HEK293T (cell line): ENCODE data around the gene PTPRD.

Experiments
- BHLHE40 ChIP-seq: fragments of 450-650 bp; IDR thresholded peaks from 2 replicates; pipeline ENCODE4 v1.6.1; 2016; ENCODE audit warnings: mild to moderate bottlenecking, moderate library complexity, borderline replicate concordance
- ELF4 ChIP-seq: fragments of 450-650 bp; IDR thresholded peaks from 2 replicates; pipeline ENCODE4 v1.6.1; 2017; ENCODE audit warnings: antibody characterized with exemption
- FOXA1 ChIP-seq: fragments of 450-650 bp; IDR thresholded peaks from 2 replicates; pipeline ENCODE4 v1.6.1; 2016; ENCODE audit warnings: mild to moderate bottlenecking
- FOXK2 ChIP-seq: fragments of 450-650 bp; IDR thresholded peaks from 2 replicates; pipeline ENCODE4 v1.6.1; 2016; ENCODE audit warnings: mild to moderate bottlenecking
- NFRKB ChIP-seq: fragments of 450-650 bp; IDR thresholded peaks from 2 replicates; pipeline ENCODE4 v1.6.1; 2016; ENCODE audit warnings: mild to moderate bottlenecking, moderate library complexity
- SP1 ChIP-seq: fragments of 450-650 bp; IDR thresholded peaks from 2 replicates; pipeline ENCODE4 v1.6.1; 2017
- SUZ12 ChIP-seq: fragments of 450-650 bp; IDR thresholded peaks from 2 replicates; pipeline ENCODE4 v1.6.1; 2016; ENCODE audit warnings: mild to moderate bottlenecking
- TARDBP ChIP-seq: fragments of 450-650 bp; IDR thresholded peaks from 2 replicates; pipeline ENCODE4 v1.6.1; 2016

GRCh38 chr9:8800196-8800595 lies 1812.6 kb downstream of the PTPRD start:
- TF ChIP-seq BHLHE40 (no peak), TARDBP (no peak), SP1 (no peak), SUZ12 (no peak), ELF4 (no peak), FOXA1 (no peak), FOXK2 (no peak), NFRKB (no peak)
